Mesenchymal stem cell (in vitro differentiated cells and primary cell): ENCODE results near the gene RIMS4.

Experiments
- DNase-seq: peaks from one replicate; pipeline ENCODE4 v3.0.0-alpha.2; 2013
- H2AFZ ChIP-seq: one replicate; pipeline ENCODE4 v1.6.1; 2013; ENCODE audit warnings: low read depth, mild to moderate bottlenecking, control low read depth, inconsistent platforms, low read length, moderate library complexity
- H2AK5ac ChIP-seq: 2 replicates; pipeline ENCODE4 v1.6.1; 2013; ENCODE audit warnings: low read length, moderate library complexity, mild to moderate bottlenecking, inconsistent platforms; ENCODE audit not compliant: severe bottlenecking
- H2BK120ac ChIP-seq: one replicate; pipeline ENCODE4 v1.6.1; 2013; ENCODE audit warnings: low read depth, mild to moderate bottlenecking, inconsistent platforms, low read length, moderate library complexity
- H2BK12ac ChIP-seq, 2 experiments: one replicate each; pipeline ENCODE4 v1.6.1; 2013; ENCODE audit warnings: inconsistent platforms in 2 of 2, low read length in 2 of 2, mild to moderate bottlenecking in 2 of 2, moderate library complexity in 2 of 2, control low read depth in 1 of 2
- H2BK15ac ChIP-seq: one replicate; pipeline ENCODE4 v1.6.1; 2013; ENCODE audit warnings: mild to moderate bottlenecking, low read depth, inconsistent platforms; ENCODE audit not compliant: poor library complexity, severe bottlenecking
- H2BK5ac ChIP-seq: 2 replicates; pipeline ENCODE4 v1.6.1; 2013; ENCODE audit warnings: low read depth, mild to moderate bottlenecking, low read length, control low read depth, inconsistent platforms; ENCODE audit not compliant: poor library complexity, severe bottlenecking
- H3K14ac ChIP-seq, 2 experiments: one replicate each; pipeline ENCODE4 v1.6.1; 2013; ENCODE audit warnings: inconsistent platforms in 2 of 2, low read length in 2 of 2, control low read depth in 1 of 2, mild to moderate bottlenecking in 1 of 2, moderate library complexity in 1 of 2
- H3K18ac ChIP-seq, 2 experiments: one replicate each; pipeline ENCODE4 v1.6.1; 2013; ENCODE audit warnings: inconsistent platforms in 2 of 2, low read length in 2 of 2, control low read depth in 1 of 2, low read depth in 1 of 2, mild to moderate bottlenecking in 1 of 2
- H3K23ac ChIP-seq, 2 experiments: one replicate each; pipeline ENCODE4 v1.6.1; 2013; ENCODE audit warnings: inconsistent platforms in 2 of 2, low read length in 2 of 2, mild to moderate bottlenecking in 2 of 2, moderate library complexity in 2 of 2, control low read depth in 1 of 2
- H3K27ac ChIP-seq: 2 replicates; pipeline ENCODE4 v1.5.1; 2013; ENCODE audit warnings: mild to moderate bottlenecking, moderate library complexity, low read length, control low read depth, inconsistent platforms; ENCODE audit not compliant: poor library complexity, severe bottlenecking
- H3K27me3 ChIP-seq, 2 experiments: 2 replicates each; pipeline versions ENCODE4 v1.6.1 to v1.7.0; 2013; ENCODE audit warnings: low read length in 2 of 2, mild to moderate bottlenecking in 2 of 2, moderate library complexity in 2 of 2, control low read depth in 1 of 2, inconsistent platforms in 1 of 2; ENCODE audit not compliant: control insufficient read depth in 1 of 2, insufficient read depth in 1 of 2
- H3K36me3 ChIP-seq, 2 experiments: 2 replicates each; pipeline versions ENCODE4 v1.6.1 to v1.7.0; 2013; ENCODE audit warnings: low read length in 2 of 2, control low read depth in 1 of 2, inconsistent platforms in 1 of 2, low read depth in 1 of 2, mild to moderate bottlenecking in 1 of 2; ENCODE audit not compliant: insufficient read depth in 2 of 2, control insufficient read depth in 1 of 2
- H3K4ac ChIP-seq, 2 experiments: one replicate each; pipeline ENCODE4 v1.6.1; 2013; ENCODE audit warnings: inconsistent platforms in 2 of 2, low read length in 2 of 2, mild to moderate bottlenecking in 2 of 2, moderate library complexity in 2 of 2, control low read depth in 1 of 2, low read depth in 1 of 2
- H3K4me1 ChIP-seq: 2 replicates; pipeline ENCODE4 v1.6.1; 2013; ENCODE audit warnings: low read depth, low read length, control low read depth; ENCODE audit not compliant: control insufficient read depth, insufficient read depth
- H3K4me2 ChIP-seq: 2 replicates; pipeline ENCODE4 v1.6.1; 2013; ENCODE audit warnings: low read length, mild to moderate bottlenecking, inconsistent platforms; ENCODE audit not compliant: poor library complexity, severe bottlenecking
- H3K4me3 ChIP-seq, 2 experiments: 2 replicates each; pipeline versions ENCODE4 v1.5.1 to v1.7.0; 2013; ENCODE audit warnings: low read length in 2 of 2, mild to moderate bottlenecking in 2 of 2, control low read depth in 1 of 2, low read depth in 1 of 2; ENCODE audit not compliant: insufficient read depth in 1 of 2
- H3K79me1 ChIP-seq: replicated peaks from 2 replicates; pipeline ENCODE4 v1.6.1; 2013; ENCODE audit warnings: mild to moderate bottlenecking, control low read depth, low read length, inconsistent platforms; ENCODE audit not compliant: poor library complexity, severe bottlenecking
- H3K9ac ChIP-seq: 2 replicates; pipeline ENCODE4 v1.7.0; 2013; ENCODE audit warnings: mild to moderate bottlenecking, low read length, moderate library complexity
- H3K9me3 ChIP-seq: 2 replicates; pipeline ENCODE4 v1.7.0; 2013; ENCODE audit warnings: mild to moderate bottlenecking, low read length; ENCODE audit not compliant: control insufficient read depth
- H4K8ac ChIP-seq: one replicate; pipeline ENCODE4 v1.6.1; 2013; ENCODE audit warnings: inconsistent platforms, mild to moderate bottlenecking, low read length, moderate library complexity
- H4K91ac ChIP-seq: one replicate; pipeline ENCODE4 v1.6.1; 2013; ENCODE audit warnings: mild to moderate bottlenecking, low read length, inconsistent platforms
- WGBS: methylation state at CpG from one replicate; pipeline ENCODE4 v1.1.7; 2013; ENCODE audit warnings: mixed read lengths; 5-methylcytosine and 5-hydroxymethylcytosine counted together

RIMS4 gene

DNA sequence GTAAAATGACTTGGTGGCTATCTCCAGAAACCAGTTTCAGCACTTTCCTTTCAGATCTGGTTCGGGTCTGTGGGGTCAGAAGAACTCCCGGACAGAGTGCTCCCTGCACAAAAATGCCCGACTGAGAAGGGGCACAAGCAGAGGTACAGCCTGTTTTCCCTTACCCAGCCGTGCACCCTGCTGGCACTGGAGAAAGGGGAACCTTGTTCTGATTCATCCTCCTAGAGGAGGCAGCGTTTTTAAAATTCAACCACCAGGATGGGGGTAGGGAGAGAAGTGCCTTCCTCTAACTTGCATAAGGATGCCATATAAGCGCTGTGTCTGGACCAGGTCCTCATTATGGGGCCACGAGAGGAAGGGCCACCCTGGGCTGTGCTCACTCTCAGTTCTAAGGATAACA, 17.6 kb downstream of the RIMS4 start:
- Histone ChIP-seq H2AFZ (no peak overlapping the region), H4K91ac (no peak overlapping the region), H3K4me3 (no peak overlapping the region), H3K4me1 (no peaks in the 10 kb centered on the region), H3K18ac (no peak overlapping the region), H2BK12ac (no peak overlapping the region), H3K27me3 (peaks cover 53 to 74% of the 10 kb centered on the region in 2 experiments), H2BK120ac (no peak overlapping the region), H3K14ac (no peak overlapping the region), H3K9me3 (no peaks in the 10 kb centered on the region), H3K79me1 (no peaks in the 10 kb centered on the region), H3K9ac (no peak overlapping the region), H3K27ac (no peak overlapping the region), H3K23ac (no peak overlapping the region), H4K8ac (no peak overlapping the region), H2BK5ac (no peak overlapping the region), H2BK15ac (no peak overlapping the region), H3K4ac (no peak overlapping the region), H3K36me3 (no peaks in the 10 kb centered on the region), H2AK5ac (no peak overlapping the region), H3K4me2 (no peak overlapping the region)
- DNase-seq, result no peak
- 68% methylated on average over 7 of the region's 7 CpGs for WGBS

DNA sequence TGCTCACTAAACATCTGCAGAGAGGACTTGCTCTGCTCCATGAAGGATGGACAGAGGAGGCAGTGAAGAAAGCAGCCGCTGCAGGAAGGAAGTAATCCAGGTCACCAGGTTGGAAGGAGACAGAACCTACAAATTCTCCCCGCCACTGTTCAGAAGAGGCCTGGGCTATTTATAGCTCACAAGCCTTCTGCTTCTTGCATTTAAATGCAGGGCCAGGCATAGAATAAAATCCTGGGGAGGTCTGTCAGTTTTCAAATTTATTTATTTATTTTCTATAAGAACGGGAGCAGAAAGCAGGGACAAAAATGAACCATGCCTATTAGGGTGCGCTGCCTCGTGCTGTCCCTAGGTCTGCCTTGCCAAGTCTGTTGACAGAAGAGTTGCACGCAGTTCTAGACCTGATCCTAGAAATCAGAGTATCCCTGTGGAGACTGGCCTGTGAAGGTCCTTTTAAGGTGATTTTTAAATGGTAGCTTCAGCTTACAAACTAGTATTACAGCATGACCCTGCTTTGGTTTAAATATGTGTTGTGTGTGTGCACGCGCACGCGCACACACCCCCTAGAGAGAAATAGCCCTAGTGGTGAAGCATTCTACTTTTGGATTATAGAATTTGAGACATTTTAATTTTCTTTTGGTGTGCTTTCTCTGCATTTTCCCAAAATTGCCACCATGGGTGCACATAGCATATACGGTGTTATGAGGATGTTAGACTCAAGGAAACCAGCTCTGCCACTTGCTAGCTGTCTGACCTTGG, 19.5 kb downstream of the RIMS4 start:
- H3K9ac ChIP-seq, result no peak overlapping the region
- no peaks in the 10 kb centered on the region for H3K4me1 ChIP-seq
- no peaks in the 10 kb centered on the region for H3K36me3 ChIP-seq
- no peak for DNase-seq
- no peak overlapping the region for H3K14ac ChIP-seq
- H3K18ac ChIP-seq, result no peak overlapping the region
- no peak overlapping the region for H2AK5ac ChIP-seq
- H3K27ac ChIP-seq, result no peak overlapping the region
- no peak overlapping the region for H2BK120ac ChIP-seq
- H2BK12ac ChIP-seq, result no peak overlapping the region
- H3K23ac ChIP-seq, result no peak overlapping the region
- no peaks in the 10 kb centered on the region for H3K9me3 ChIP-seq
- H4K91ac ChIP-seq, result no peak overlapping the region
- WGBS, result 85% methylated on average over 7 of the region's 11 CpGs
- H2BK15ac ChIP-seq, result no peak overlapping the region
- H2AFZ ChIP-seq, result no peak overlapping the region
- no peak overlapping the region for H2BK5ac ChIP-seq
- no peaks in the 10 kb centered on the region for H3K79me1 ChIP-seq
- no peak overlapping the region for H3K4ac ChIP-seq
- no peak overlapping the region for H4K8ac ChIP-seq
- no peak overlapping the region for H3K4me2 ChIP-seq
- H3K4me3 ChIP-seq, result no peak overlapping the region
- H3K27me3 ChIP-seq, result peaks cover 48 to 73% of the 10 kb centered on the region in 2 experiments

DNA sequence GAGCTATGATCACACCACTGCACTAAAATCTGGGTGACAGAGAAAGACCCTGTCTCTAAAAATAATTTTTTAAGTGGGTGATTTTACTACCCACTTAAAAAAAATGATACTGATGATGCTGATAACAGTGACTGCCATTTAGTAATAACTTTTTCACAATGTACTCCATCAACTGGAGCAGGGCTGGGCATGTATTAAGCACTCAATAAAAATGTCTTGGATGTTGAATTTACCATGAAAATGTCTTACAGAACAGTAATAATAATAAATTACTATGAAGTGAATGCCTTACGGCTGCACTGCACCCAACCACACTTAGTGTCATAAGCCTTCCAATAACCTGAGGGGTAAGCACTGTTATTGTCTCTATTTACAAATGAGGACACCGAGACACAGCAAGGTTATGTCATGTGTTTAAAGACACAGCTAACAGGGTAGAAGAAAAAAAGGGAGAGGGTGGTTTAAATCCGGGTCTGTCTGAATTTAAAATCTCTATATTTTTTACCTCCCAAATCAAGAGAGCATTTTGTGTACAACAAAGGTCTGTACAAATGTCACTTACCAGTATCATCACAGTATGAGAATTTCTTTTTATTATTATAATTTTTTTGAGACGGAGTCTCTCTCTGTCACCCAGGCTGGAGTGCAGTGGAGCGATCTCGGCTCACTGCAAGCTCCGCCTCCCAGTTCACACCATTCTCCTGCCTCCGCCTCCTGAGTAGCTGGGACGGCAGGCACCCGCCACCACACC, 21.5 kb downstream of the RIMS4 start:
- H3K4me3 ChIP-seq, result no peak overlapping the region
- H3K23ac ChIP-seq, result no peak overlapping the region
- no peak overlapping the region for H3K9ac ChIP-seq
- H3K27me3 ChIP-seq, result peaks cover 53 to 77% of the 10 kb centered on the region in 2 experiments
- no peak overlapping the region for H3K4me2 ChIP-seq
- H2BK12ac ChIP-seq, result no peak overlapping the region
- H3K79me1 ChIP-seq, result no peaks in the 10 kb centered on the region
- H2BK5ac ChIP-seq, result no peak overlapping the region
- no peak overlapping the region for H3K4ac ChIP-seq
- no peak overlapping the region for H3K14ac ChIP-seq
- H3K4me1 ChIP-seq, result no peaks in the 10 kb centered on the region
- DNase-seq, result no peak
- H3K27ac ChIP-seq, result no peak overlapping the region
- H3K18ac ChIP-seq, result no peak overlapping the region
- H2AK5ac ChIP-seq, result no peak overlapping the region
- no peak overlapping the region for H4K91ac ChIP-seq
- no peak overlapping the region for H2BK15ac ChIP-seq
- no peak overlapping the region for H4K8ac ChIP-seq
- no peak overlapping the region for H2BK120ac ChIP-seq
- no peak overlapping the region for H2AFZ ChIP-seq
- H3K36me3 ChIP-seq, result no peaks in the 10 kb centered on the region
- H3K9me3 ChIP-seq, result no peaks in the 10 kb centered on the region
- 93% methylated on average over 7 of the region's 10 CpGs for WGBS

- H3K4me3 ChIP-seq, result no peak overlapping the region
- no peak overlapping the region for H2BK5ac ChIP-seq
- H2AK5ac ChIP-seq, result no peak overlapping the region
- no peak overlapping the region for H3K4me2 ChIP-seq
- H2BK12ac ChIP-seq, result no peak overlapping the region
- H3K4me1 ChIP-seq, result no peaks in the 10 kb centered on the region
- H2AFZ ChIP-seq, result no peak overlapping the region
- H3K27ac ChIP-seq, result no peak overlapping the region
- no peak overlapping the region for H3K9ac ChIP-seq
- H2BK15ac ChIP-seq, result no peak overlapping the region
- H3K9me3 ChIP-seq, result no peaks in the 10 kb centered on the region
- 87% methylated on average over 5 of the region's 7 CpGs for WGBS
- peaks cover 53 to 86% of the 10 kb centered on the region in 2 experiments for H3K27me3 ChIP-seq
- no peak overlapping the region for H3K4ac ChIP-seq
- H3K36me3 ChIP-seq, result no peaks in the 10 kb centered on the region
- H3K23ac ChIP-seq, result no peak overlapping the region
- DNase-seq, result no peak
- no peaks in the 10 kb centered on the region for H3K79me1 ChIP-seq
- no peak overlapping the region for H4K91ac ChIP-seq
- H2BK120ac ChIP-seq, result no peak overlapping the region
- no peak overlapping the region for H3K18ac ChIP-seq
- H4K8ac ChIP-seq, result no peak overlapping the region
- H3K14ac ChIP-seq, result no peak overlapping the region
Observed at GRCh38 chr20:44787299-44787698, 23.0 kb downstream of the RIMS4 start.
